GM18519 (cell line): Measurements from ENCODE around the gene GRK5.

Experiments used
- ATAC-seq: cut with Tn5 transposase; IDR thresholded peaks from one replicate; pipeline ENCODE4 v1.9.1; 2021; ENCODE audit warnings: mild to moderate bottlenecking, moderate library complexity; ENCODE audit not compliant: unreplicated experiment, low FRiP score

The GRK5 gene

DNA sequence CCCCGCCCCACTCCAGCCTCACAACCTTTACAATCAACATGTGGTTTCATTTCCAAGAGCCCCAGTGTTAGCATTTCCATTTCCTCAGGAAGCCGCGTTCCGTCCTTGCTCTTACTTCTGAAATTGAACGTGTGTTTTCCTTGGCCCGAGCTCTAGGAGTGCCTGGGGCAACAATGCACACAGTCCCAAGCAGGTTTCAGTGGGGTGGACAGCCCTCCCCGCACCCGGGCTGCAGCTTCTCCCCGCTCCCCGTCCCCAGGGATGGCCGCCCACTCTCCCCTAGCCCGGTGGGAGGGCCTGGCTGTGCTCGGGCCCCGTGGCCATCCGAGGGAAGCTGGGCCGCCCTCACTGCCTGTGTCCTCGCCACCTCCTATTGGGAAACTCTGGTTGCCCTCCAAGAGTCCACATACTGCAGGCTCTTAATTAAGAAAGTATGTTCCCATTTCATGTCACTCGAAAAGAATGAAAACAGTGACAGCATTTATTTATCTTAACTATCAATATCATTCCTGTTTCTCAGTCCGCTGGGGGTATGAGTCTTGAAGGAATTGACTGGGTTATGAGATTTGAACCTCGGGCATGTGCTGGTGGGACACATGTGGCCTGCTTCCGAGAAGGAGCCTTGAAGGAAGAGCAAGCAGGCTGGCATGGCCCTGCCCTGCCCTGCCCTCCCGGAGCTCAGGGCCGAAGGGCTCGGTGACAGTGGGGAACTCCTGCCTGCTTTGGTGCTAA is 163.8 kb downstream of the GRK5 start:
- ATAC-seq, result no peak

DNA sequence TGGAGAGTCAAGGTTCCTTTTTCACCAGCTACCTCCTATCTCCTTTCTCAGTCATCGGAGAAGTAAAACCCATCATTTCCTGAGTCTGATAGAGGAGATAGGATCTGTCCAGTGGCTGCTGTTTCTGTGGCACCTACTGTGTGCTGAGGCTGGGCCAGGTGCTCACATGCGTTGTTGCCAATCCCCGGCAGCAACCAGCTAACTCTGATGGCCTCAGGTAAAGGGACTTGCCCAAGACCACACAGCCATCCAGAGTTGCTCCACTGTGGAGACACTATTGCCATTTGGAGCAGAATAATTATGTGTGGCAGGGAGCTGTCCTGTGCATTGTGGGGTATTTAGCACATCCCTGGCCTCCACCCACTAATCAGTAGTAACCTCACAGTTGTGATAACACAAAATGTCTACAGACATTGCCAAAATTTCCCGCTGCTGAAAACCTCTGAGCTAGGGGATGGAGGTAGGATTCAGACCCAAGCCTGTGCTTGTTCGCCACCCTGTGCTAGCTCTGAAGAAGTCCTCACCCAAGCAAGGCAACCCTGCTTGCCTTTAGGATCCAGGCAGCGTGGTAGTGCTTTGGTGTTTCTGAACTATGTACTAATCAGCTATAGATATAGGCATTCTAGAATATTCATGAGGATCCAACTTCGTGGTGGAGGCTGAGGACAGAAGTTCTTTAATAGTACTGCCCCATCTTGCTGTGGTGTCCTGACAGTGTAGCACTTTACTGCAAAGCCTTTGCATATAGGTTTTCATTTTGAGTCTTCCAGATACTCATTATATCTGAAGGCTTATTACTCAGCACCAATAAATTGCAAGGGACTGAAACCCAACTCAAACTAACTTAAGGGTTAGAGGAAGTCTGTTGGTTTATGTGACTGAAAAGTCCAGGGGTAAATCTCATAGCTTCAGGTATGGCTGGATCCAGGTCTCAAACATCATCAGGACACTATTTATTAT is 164.6 kb downstream of the GRK5 start:
- no peak for ATAC-seq

DNA sequence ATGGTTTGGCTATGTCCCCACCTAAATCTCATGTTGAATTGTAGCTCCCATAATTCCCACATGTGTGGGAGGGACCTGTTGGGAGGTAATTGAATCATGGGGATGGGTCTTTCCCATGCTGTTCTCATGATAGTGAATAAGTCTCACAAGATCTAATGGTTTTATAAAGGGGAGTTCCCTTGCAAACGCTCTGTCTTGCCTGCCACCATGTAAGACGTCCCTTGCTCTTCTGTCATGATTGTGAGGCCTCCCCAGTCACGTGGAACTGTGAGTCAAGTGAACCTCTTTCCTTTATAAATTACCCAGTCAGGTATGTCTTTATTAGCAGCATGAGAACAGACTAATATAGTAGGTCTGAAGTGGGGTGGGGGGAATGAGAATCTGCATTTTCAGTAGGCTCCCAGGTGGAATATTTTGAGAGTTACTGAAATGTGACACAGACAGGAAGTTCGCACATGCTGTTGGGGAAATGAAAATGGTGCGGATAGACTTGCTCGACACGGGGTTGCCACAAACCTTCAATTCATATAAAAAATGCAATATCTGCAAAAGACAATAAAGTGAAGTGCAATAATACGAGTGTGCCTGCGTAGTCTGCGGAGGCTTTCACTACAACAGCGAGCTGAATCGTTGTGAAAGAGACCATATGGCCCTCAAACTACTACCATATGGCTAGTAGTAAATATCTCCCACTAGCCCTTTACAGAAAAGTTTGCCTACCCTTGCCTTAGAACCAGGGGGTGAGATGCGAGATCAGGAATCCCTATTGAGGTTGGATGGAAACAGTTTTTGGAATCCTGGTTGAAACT is 166.1 kb downstream of the GRK5 start:
- ATAC-seq, result no peak

DNA sequence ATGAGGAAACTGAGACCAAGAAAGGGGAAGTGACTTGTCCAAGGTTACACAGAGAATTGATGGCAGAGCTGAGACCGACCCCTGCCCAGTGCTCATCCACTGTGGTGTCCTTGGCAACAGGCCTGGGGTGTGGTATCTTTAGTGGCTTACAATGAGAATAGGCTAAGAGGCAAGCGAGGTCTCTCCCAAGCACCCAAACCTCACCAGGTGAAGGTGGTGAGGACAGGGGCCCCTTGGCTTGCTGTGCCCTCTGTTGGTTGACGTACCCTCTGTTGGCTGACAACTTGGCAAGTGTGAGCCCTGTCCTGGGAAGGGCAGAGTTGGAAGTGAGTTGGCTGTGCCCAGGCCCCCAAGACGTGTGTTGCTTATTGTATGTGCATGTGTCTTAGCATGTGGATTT is 166.9 kb downstream of the GRK5 start:
- no peak for ATAC-seq

DNA sequence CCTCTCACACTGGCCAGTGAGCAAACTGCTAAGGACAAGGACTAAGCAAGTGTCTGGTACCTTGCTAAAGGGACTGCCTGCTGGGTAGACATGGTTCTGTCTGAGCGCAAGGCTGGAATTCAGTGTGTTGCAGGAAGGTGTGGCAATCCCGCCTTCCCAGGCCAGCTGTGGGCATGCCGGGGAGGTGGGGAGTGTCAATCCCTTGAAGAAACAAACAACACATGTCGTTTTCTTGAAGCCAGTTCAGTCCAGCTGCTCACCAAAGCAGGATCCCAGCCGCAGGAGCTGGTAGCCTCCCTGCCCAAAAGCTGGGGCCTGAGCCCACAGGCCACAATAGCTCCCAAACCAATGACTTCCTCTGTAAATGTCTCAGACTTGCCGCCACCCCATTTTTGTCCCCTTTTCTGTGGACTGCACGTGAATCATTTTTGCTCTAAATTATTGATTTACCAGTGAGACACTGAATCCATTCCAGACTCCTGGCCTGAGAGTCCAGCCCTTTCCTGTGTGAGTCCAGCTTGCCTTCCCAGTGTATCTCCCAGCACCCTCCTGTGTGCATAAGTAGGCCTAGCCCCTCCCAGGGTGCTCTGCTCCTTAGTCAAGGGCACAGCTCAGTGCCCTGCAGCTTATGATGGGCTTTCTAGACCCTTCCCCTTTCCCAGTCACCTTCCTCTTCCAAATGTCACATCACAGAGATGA is 168.4 kb downstream of the GRK5 start:
- ATAC-seq, result no peak

DNA sequence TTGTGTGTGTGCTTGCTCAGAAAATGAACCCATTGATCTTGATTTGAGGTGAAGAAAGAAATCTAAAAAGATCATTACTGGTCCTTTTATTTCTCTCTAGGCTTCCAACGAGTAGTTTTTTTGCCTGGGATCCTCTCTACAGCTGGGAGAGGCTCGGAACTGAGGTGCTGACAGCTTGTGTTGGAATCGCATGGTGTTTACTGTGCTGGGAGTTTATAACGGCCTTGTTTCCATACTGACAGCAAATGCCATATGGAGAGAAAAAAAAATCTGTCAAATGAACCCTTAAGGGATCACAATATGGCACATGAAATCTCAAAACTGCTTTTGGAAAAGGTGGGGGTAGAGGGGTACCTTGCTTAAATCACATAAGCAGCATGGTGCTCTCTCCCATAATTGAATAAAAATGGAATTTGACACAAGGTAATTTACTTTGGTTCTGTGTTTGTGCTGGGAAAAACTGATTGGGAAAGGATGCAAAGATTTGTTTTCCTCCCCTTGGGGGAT is 170.1 kb downstream of the GRK5 start:
- ATAC-seq, result no peak

DNA sequence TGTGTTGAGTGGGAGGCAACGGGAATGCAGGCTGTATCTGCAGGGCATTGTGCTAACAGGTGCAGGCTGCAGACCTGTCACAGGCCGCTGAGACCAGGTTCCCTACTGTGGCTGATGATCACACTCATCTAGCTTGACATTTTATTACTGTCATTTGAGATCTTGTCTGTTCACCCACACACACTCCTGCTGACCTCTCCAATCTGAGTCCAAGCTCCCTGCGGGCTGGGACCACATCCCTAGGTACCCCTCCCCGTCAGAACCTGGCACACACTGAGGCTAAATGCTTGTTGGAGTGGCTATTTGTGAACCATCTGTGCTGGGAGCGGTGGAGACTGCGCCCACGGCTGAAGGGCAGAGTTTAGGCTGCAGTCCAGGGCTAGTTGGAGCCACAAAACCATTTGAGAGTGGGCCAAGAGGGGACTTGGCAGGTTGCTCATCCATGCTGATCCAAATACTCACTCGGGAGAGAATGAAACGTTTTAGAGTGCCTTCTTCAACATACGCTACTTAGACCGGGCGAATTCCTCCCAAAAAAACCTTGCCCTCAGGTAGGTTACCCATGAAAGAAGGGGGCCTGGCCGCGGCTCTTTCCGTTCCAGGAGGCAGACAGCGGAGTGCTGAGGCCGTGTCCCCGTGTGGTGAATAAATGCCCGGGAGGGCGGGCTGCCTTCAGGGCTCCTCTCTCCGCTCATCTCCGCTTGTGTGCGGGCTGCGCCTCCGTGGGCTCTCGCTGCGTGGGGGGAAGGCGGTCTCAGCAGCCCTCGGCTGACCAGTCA is 170.8 kb downstream of the GRK5 start:
- ATAC-seq, result no peak

DNA sequence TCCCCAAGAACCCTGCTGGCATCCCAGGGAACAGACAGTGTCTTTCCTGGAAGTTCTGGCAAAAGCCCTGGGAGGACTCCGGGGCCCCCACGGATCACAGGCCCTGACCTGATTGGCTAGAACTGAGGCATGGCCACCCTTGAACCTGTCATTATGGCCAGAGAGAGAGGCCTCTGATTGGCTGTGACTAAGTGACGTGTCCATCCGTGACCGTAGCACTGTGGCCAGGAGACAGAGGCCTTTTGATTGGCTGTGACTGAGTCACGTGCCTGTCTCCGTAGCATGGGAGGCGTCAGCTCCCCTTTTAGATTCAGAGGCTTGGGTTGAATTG is 171.3 kb downstream of the GRK5 start:
- no peak for ATAC-seq

DNA sequence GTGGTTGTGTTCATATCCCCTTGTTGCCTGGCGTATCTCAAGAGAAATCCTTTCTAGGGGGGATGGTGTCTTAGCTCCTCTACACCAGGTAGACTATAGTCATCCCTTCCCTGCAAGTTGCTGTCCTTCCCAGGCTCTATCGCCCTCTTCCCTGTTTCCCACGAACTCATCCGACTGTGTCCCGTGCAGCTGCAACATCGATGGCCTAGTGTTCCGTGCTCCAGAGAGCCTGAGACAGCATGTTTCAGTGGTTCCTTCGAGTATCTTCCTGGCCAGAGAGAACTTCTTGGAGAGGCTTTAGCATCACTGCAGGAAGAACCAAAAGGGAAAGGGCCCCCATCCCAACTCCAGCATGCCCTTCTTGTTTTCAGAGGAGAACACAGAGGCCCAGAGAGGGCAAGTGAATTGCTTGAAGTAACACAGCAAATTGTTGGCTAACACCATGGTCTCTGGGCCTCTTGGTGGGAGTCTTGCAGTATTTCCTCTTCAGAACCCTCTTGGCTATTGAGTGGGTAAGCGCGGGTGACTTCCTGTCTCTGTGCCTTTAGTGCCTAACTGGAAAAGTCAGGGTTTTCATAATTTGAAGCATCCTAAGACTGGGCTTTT is 172.2 kb downstream of the GRK5 start:
- no peak for ATAC-seq

DNA sequence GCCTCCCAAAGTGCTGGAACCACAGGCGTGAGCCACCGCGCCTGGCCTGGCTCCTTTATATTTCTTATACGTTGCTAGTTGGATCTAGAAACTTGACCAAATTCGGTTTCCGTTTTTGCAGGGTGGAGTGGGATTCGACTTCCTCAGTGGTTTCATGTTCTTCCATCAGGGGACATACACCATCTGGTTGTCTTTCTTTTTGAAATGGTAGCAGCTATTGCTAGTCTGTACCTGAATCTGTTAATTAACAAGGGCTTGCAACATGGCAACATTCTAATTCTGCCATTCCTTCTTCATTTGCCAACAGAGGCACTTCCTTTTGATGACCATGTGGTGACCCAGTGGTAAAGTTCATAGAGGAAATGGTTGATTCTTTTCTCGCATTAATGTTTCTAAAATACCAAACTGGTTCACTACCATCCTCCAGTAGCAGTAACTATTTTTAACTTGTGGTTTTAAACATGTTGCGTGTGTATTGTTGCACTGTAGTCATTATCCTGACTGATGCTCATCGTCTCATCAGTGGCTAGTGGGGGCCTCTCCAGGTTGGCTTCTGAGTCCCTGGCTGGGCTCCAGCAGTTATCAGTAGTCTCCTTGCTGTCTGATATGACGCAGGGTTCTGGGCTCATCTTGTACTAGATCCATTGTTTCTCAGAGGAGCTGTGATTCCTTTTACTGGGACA is 175.9 kb downstream of the GRK5 start:
- no peak for ATAC-seq

DNA sequence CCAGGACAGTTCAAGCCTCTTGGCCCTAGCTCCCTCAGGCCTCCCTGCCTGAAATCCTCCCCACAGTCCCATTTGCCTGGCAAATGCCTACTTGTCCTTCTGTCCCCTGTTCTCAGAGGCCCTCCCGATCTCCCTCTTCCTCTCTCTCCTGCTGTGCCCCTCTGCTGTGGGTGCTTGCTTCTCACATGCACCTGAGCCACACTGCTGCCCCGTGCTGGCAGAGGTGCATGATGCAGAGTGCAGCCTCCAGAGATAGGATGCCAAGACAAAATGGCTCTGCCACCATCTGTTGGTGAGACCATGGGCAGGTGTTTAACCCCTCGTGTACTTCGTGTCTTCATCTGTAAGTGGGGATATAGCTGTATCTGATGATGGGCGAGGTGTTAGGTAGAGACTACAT is 176.8 kb downstream of the GRK5 start:
- ATAC-seq, result no peak

DNA sequence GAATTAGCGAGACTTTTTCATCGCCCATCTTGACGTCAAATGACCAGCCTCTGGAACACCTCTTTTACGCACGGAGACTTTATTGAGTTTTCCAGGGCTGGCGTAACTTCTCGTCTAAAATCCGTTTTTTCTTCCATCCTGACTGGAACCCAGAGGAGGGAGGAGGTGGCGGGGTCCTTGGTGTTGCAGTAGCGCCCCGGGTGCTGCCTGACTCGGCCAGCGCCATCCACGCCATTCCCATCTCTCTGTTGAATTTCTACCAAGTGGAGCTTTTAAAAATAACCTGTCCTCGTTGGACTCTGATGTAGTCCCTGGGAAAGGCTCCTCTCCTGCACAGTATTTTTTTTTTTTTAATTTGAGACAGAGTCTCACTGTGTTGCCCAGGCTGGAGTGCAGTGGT is 179.3 kb downstream of the GRK5 start:
- no peak for ATAC-seq

DNA sequence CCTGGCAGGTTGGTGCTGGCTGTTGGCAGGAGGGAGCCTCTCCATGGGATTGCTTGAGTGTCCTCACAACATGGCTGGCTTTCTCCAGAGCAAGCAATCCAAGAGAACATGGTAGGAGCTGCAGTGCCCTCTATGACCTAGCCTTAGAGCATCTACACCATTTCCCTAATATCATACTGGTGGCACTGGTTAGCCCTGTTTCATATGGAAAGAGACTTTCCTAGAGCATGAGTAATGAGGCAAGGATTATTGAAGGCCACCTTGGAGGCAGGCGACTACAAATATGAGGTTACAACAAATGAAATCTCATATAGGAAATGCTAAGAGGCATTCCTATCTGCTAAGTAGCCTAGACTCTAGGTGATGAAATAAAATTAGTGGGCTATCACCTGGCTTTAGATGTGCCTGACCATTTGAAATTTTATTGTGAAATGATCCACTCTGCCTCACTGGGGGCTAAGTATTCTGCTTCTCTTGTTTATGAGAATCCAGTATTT is 181.5 kb downstream of the GRK5 start:
- ATAC-seq, result no peak

DNA sequence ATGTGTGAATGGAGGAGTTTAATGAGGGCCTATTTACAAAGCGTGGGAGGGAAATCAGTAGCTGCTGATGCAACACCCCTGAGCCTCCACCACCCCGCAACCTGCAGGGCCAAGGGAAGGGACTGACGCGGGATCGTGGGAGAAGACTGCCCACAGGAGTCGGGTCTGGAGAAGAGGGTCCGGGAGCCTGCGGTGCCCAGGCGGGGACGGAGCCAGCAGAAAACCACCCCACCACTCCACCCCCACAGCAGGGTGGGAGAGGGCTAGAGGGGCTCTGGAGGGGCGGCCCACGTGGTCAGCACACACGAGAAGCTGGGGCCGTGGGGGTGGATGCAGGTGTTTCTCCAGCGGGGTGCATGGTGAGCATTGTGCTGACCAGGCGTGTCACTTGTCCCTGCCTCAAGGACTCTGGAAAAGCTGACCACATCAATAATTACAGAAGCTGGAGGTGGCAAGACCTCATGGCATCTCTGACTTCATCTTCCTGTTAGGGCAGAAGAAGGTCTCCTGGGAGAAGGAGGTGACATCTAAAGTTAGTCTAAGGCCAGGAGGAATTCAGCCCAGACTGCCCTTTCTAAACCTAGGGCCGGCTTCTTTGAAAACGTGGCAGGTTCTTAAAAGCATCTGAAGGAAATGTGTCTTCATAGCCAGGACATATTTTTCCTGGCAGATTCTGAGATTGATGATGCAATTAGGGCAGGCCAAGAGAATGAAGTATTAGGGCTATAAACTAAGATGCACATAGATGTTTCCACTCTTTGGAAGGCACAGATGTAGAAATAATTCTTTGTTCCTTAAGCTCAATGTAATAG is 184.3 kb downstream of the GRK5 start:
- no peak for ATAC-seq

DNA sequence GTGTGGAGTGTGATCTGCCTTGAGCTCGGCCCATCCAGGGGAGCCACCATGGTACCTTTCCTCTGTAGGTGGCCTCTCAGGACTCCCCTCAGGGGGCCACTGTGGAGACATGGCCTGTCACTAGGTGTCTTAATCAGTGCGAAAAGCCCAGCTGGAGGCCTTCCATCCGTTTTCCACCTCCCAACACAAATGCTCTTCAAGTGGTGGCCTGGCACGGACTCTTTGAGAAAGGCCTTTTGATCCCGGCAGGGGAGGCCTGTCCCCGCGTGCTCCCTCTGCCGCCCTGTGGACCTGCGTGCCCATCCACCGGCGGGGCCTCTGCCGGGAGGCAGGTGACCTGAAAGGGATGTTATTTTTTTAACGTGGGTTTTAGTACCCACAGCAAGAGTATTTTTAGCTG is 185.6 kb downstream of the GRK5 start:
- no peak for ATAC-seq

DNA sequence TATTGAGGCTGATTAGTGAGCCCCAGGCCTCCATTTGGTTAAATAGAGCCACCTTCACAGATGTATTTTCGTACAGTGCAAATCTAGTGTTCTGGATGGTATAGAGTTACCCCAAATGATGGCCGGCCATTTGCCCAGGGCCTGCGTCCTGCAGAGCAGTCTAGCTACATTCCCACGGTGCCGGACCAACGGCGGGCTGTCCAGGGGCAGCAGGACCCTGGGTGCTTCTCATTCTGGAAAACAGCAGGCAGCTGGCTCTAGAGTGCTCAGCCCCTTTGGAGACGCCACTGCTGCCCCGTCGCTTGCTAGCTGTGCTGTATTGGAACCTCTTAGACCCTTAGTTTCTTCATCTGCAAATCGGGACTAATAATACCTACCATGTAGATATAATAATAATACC is 186.1 kb downstream of the GRK5 start:
- no peak for ATAC-seq

DNA sequence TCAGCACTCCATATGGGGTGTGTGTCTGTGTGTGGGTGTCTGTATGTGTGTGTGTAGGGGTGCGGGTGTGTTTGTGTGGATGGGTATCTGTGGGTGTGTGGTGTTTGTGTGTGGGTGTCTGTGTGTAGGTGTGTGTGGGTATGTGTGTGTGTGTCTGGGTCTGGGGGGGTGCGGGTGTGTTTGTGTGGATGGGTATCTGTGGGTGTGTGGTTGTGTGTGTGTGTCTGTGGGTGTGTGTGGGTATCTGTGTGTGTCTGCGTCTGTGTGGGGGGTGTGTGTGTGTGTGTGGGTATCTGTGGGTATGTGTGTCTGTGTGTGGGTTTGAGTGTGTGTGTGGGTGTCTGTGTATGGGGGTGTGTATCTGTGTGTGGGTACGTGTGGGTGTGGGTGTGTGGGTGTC is 186.5 kb downstream of the GRK5 start:
- no peak for ATAC-seq
